Measurements from ENCODE around the gene REEP6.
A peak's percentile ranks its signal among the peaks of the same experiment; 100 is the strongest.

REEP6 gene

GRCh38 chr19:1445932-1446712 is 44.9 kb upstream of the REEP6 start:
- Histone ChIP-seq H3K27me3 (ENCODE audit: insufficient read depth, poor library complexity, severe bottlenecking) (peaks cover 41% of the 10 kb centered on the region), H3K27ac (replicated peaks) (no peak overlapping the region), H3K4me3 (replicated peaks; ENCODE audit: insufficient read depth, low read length) (no peak overlapping the region)
- DNase-seq (ENCODE audit: low read depth in 1 of 2, low spot score in 1 of 2) = no peak
- no peak for TF ChIP-seq CTCF (IDR thresholded peaks at IDR 0.05; ENCODE audit: insufficient read depth, low read length)
- TF ChIP-seq SPI1 (IDR thresholded peaks at IDR 0.05; ENCODE audit: borderline replicate concordance, low read depth) = no peak
- TF ChIP-seq REST (IDR thresholded peaks at IDR 0.05; ENCODE audit: insufficient replicate concordance, low read depth) = no peak
- no peak for TF ChIP-seq GABPA (IDR thresholded peaks at IDR 0.05; ENCODE audit: low read depth)
- no peak for TF ChIP-seq POLR2AphosphoS5 (IDR thresholded peaks at IDR 0.05; ENCODE audit: low read depth)

- DNase-seq (ENCODE audit: low read depth in 1 of 2, low spot score in 1 of 2) = no peak
- no peak overlapping the region for H3K4me3 ChIP-seq (replicated peaks; ENCODE audit: insufficient read depth, low read length)
- H3K27ac ChIP-seq (replicated peaks) = no peak overlapping the region
- TF ChIP-seq REST (IDR thresholded peaks at IDR 0.05; ENCODE audit: insufficient replicate concordance, low read depth) = peak; percentile 99
- TF ChIP-seq POLR2AphosphoS5 (IDR thresholded peaks at IDR 0.05; ENCODE audit: low read depth) = no peak
- H3K27me3 ChIP-seq (ENCODE audit: insufficient read depth, poor library complexity, severe bottlenecking) = peaks cover 49% of the 10 kb centered on the region
These were observed 44.1 kb upstream of the REEP6 start for GRCh38 chr19:1446713-1447481.

- H3K27me3 ChIP-seq (ENCODE audit: insufficient read depth, poor library complexity, severe bottlenecking) = peaks cover 55% of the 10 kb centered on the region
- no peak overlapping the region for H3K4me3 ChIP-seq (replicated peaks; ENCODE audit: insufficient read depth, low read length)
- no peak overlapping the region for H3K27ac ChIP-seq (replicated peaks)
- DNase-seq (ENCODE audit: low read depth in 1 of 2, low spot score in 1 of 2) = no peak
- TF ChIP-seq GABPA (IDR thresholded peaks at IDR 0.05; ENCODE audit: low read depth) (no peak), CTCF (IDR thresholded peaks at IDR 0.05; ENCODE audit: insufficient read depth, low read length) (no peak), REST (IDR thresholded peaks at IDR 0.05; ENCODE audit: insufficient replicate concordance, low read depth) (no peak)
These were observed 43.5 kb upstream of the REEP6 start for GRCh38 chr19:1447504-1447903.

Data from HL-60 (cell line).